Loucy (cell line): ENCODE results near the gene ADAMTS19.

ENCODE experiments used
- H2AFZ ChIP-seq: fragments of 200-600 bp; sonication (generic); 2 replicates; pipeline ENCODE4 v1.6.0; 2016; ENCODE audit warnings: antibody characterized with exemption, mild to moderate bottlenecking, low read length, moderate library complexity
- H3F3A ChIP-seq: fragments of 200-600 bp; 2 replicates; pipeline ENCODE4 v1.6.0; 2016; ENCODE audit warnings: antibody characterized with exemption, low read depth, mild to moderate bottlenecking
- H3K27me3 ChIP-seq: fragments of 200-600 bp; sonication (generic); 2 replicates; pipeline ENCODE4 v1.6.1; 2014; ENCODE audit warnings: low read length, mild to moderate bottlenecking; ENCODE audit not compliant: insufficient read depth, poor library complexity, severe bottlenecking
- H3K36me3 ChIP-seq: fragments of 200-600 bp; sonication (generic); 2 replicates; pipeline ENCODE4 v1.6.1; 2016; ENCODE audit warnings: low read length; ENCODE audit not compliant: insufficient read depth
- H3K4me1 ChIP-seq: fragments of 200-600 bp; sonication (generic); 2 replicates; pipeline ENCODE4 v1.5.1; 2014; ENCODE audit warnings: low read length, mild to moderate bottlenecking; ENCODE audit not compliant: insufficient read depth, poor library complexity, severe bottlenecking
- H3K4me2 ChIP-seq: fragments of 200-600 bp; sonication (generic); 2 replicates; pipeline ENCODE4 v1.6.0; 2014; ENCODE audit warnings: antibody characterized with exemption, low read length, low read depth, mild to moderate bottlenecking; ENCODE audit not compliant: poor library complexity, severe bottlenecking
- H3K4me3 ChIP-seq: fragments of 200-600 bp; sonication (generic); 2 replicates; pipeline ENCODE4 v1.5.1; 2014; ENCODE audit warnings: low read length, mild to moderate bottlenecking, mixed read lengths; ENCODE audit not compliant: poor library complexity, severe bottlenecking
- H3K79me2 ChIP-seq: fragments of 200-600 bp; sonication (generic); 2 replicates; pipeline ENCODE4 v1.6.1; 2014; ENCODE audit warnings: low read length; ENCODE audit not compliant: insufficient read depth
- H3K9ac ChIP-seq: fragments of 200-600 bp; sonication (generic); 2 replicates; pipeline ENCODE4 v1.6.0; 2014; ENCODE audit warnings: mild to moderate bottlenecking, low read depth, low read length, moderate library complexity; ENCODE audit not compliant: poor library complexity, severe bottlenecking
- H3K9me2 ChIP-seq: fragments of 200-600 bp; sonication (generic); replicated peaks from 2 replicates; pipeline ENCODE4 v1.6.1; 2016; ENCODE audit warnings: low read depth, low read length, mixed read lengths
- H3K9me3 ChIP-seq: fragments of 200-600 bp; sonication (generic); 2 replicates; pipeline ENCODE4 v1.6.1; 2014; ENCODE audit warnings: mild to moderate bottlenecking, antibody characterized with exemption, low read length, low read depth; ENCODE audit not compliant: insufficient read depth
- H4K20me1 ChIP-seq: fragments of 200-600 bp; sonication (generic); 2 replicates; pipeline ENCODE4 v1.6.0; 2014; ENCODE audit warnings: antibody characterized with exemption, low read length, mild to moderate bottlenecking; ENCODE audit not compliant: insufficient read depth, poor library complexity, severe bottlenecking
- EZH2phosphoT487 ChIP-seq: fragments of 200-600 bp; IDR thresholded peaks from 2 replicates; pipeline ENCODE4 v1.6.1; 2018; ENCODE audit warnings: antibody characterized with exemption, mild to moderate bottlenecking, moderate library complexity, borderline replicate concordance
- TF ChIP-seq, protein P1 (sequence below): fragments of 200-600 bp; sonication (generic); conservative IDR thresholded peaks from 2 replicates; pipeline ENCODE4 v1.5.1; 2014; ENCODE audit warnings: mild to moderate bottlenecking, antibody characterized with exemption, low read length

ADAMTS19 gene

DNA sequence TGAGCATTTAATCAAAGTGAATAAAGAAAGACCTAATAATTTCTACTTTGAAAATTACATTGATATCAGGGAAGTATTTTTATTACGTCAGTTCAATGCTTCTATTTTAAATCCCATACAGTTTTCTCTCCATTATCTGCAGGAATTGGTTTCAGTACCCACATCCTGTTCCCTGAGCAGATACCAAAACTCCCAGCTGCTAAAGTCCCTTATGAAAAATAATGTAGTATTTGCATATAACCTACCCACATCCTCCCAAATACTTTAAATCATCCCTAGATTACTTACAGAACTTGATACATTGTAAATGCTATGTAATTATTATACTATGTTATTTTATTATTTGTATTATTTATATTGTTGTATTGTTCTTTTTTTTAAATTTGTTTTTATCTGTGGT is 162.4 kb downstream of the ADAMTS19 start:
- no peak overlapping the region for H2AFZ ChIP-seq
- no peaks in the 10 kb centered on the region for H3K36me3 ChIP-seq
- TF ChIP-seq EZH2phosphoT487, result no peak
- TF ChIP-seq, protein P1, sequence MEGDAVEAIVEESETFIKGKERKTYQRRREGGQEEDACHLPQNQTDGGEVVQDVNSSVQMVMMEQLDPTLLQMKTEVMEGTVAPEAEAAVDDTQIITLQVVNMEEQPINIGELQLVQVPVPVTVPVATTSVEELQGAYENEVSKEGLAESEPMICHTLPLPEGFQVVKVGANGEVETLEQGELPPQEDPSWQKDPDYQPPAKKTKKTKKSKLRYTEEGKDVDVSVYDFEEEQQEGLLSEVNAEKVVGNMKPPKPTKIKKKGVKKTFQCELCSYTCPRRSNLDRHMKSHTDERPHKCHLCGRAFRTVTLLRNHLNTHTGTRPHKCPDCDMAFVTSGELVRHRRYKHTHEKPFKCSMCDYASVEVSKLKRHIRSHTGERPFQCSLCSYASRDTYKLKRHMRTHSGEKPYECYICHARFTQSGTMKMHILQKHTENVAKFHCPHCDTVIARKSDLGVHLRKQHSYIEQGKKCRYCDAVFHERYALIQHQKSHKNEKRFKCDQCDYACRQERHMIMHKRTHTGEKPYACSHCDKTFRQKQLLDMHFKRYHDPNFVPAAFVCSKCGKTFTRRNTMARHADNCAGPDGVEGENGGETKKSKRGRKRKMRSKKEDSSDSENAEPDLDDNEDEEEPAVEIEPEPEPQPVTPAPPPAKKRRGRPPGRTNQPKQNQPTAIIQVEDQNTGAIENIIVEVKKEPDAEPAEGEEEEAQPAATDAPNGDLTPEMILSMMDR, result no peak
- no peaks in the 10 kb centered on the region for H3K9me2 ChIP-seq
- H3K27me3 ChIP-seq, result no peaks in the 10 kb centered on the region
- peaks cover 14% of the 10 kb centered on the region for H3K4me1 ChIP-seq
- no peak overlapping the region for H3K4me3 ChIP-seq
- H3K9me3 ChIP-seq, result no peaks in the 10 kb centered on the region
- no peaks in the 10 kb centered on the region for H3K79me2 ChIP-seq
- H3K4me2 ChIP-seq, result peak overlapping the region; percentile 48
- no peaks in the 10 kb centered on the region for H4K20me1 ChIP-seq
- no peaks in the 10 kb centered on the region for H3F3A ChIP-seq
- no peak overlapping the region for H3K9ac ChIP-seq

DNA sequence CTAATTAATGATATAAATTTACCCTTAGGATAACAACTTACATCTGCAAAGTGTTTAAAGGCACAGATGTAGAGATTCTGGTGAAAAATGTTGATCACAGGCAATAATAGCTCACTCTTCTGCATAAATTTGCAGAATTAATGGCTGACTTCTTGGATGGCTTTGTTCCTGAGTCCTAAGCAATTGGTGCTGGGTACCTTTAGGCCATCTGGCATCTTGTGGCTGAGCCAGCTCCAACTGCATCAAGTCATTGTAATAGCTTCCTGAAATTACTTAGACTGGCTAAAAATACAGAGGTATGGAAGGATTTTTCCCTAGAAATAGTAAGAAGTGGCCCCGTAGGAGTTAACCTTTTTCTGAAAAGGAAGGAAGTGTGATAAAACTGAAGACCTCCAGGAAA is 169.5 kb downstream of the ADAMTS19 start:
- TF ChIP-seq EZH2phosphoT487, result no peak
- TF ChIP-seq, protein P1, result no peak
- H2AFZ ChIP-seq, result no peak overlapping the region
- no peaks in the 10 kb centered on the region for H3K36me3 ChIP-seq
- no peak overlapping the region for H3K4me2 ChIP-seq
- no peaks in the 10 kb centered on the region for H3K9me3 ChIP-seq
- H3K27me3 ChIP-seq, result no peaks in the 10 kb centered on the region
- H3K9ac ChIP-seq, result no peak overlapping the region
- no peaks in the 10 kb centered on the region for H4K20me1 ChIP-seq
- H3K9me2 ChIP-seq, result no peaks in the 10 kb centered on the region
- no peaks in the 10 kb centered on the region for H3F3A ChIP-seq
- H3K79me2 ChIP-seq, result no peaks in the 10 kb centered on the region
- peaks cover 3% of the 10 kb centered on the region for H3K4me1 ChIP-seq
- no peak overlapping the region for H3K4me3 ChIP-seq

DNA sequence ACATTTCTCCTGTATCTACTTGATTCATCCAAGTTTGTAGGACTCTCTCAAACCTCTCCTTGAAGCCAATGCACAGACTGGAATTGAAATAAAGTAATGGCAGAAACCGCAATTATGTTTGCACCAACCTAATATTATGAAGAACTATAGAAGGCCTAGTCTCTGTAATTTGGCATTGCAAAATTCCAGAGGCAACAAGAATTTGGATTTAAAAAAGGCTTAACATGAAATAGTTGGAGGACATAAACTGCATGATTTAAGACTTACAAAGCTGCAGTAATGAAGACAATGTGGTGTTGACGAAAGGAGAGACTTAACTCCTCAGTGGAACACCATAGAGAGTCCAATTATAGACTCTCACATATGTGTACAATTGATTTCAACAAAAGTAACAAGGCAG is 170.0 kb downstream of the ADAMTS19 start:
- H3K4me1 ChIP-seq, result peaks cover 3% of the 10 kb centered on the region
- no peak overlapping the region for H2AFZ ChIP-seq
- H3K79me2 ChIP-seq, result no peaks in the 10 kb centered on the region
- H3K9me3 ChIP-seq, result no peaks in the 10 kb centered on the region
- H3K36me3 ChIP-seq, result no peaks in the 10 kb centered on the region
- no peaks in the 10 kb centered on the region for H3K27me3 ChIP-seq
- H3K4me2 ChIP-seq, result no peak overlapping the region
- H3K9ac ChIP-seq, result no peak overlapping the region
- H3K9me2 ChIP-seq, result no peaks in the 10 kb centered on the region
- TF ChIP-seq, protein P1, result no peak
- TF ChIP-seq EZH2phosphoT487, result no peak
- no peak overlapping the region for H3K4me3 ChIP-seq
- H3F3A ChIP-seq, result no peaks in the 10 kb centered on the region
- H4K20me1 ChIP-seq, result no peaks in the 10 kb centered on the region
